Measurements from ENCODE around the gene KCNAB2. TPM values are rescaled to one million over a fixed set of nuclear protein-coding genes. Genes with fewer than 3 reads are reported as not detected.

KCNAB2 gene
- polyA plus RNA-seq, 10 donors = 3.7 to 9.0 (median 5.7) TPM

- DNase-seq = no peak
Observed at GRCh38 chr1:6108476-6108875, 62.8 kb downstream of the KCNAB2 start.

- no peak for DNase-seq
Observed at GRCh38 chr1:6108937-6109614, 63.4 kb downstream of the KCNAB2 start.

GRCh38 chr1:6109688-6110087 lies 64.0 kb downstream of the KCNAB2 start:
- no peak for DNase-seq

- DNase-seq = no peak
Observed at GRCh38 chr1:6110326-6110725, 64.6 kb downstream of the KCNAB2 start.

- no peak for DNase-seq
Observed at GRCh38 chr1:6111571-6111970, 65.9 kb downstream of the KCNAB2 start.

- DNase-seq = no peak
Observed at GRCh38 chr1:6111991-6112689, 66.5 kb downstream of the KCNAB2 start.

GRCh38 chr1:6112690-6113005 lies 67.0 kb downstream of the KCNAB2 start:
- no peak for DNase-seq

GRCh38 chr1:6113116-6113515 lies 67.4 kb downstream of the KCNAB2 start:
- no peak for DNase-seq

- DNase-seq = no peak
Observed at GRCh38 chr1:6113745-6114144, 68.1 kb downstream of the KCNAB2 start.

GRCh38 chr1:6116137-6116536 lies 70.4 kb downstream of the KCNAB2 start:
- DNase-seq = no peak

GRCh38 chr1:6117064-6117463 lies 71.4 kb downstream of the KCNAB2 start:
- no peak for DNase-seq

- no peak for DNase-seq
Observed at GRCh38 chr1:6117624-6118023, 71.9 kb downstream of the KCNAB2 start.

- no peak for DNase-seq
Observed at GRCh38 chr1:6118415-6118814, 72.7 kb downstream of the KCNAB2 start.

- DNase-seq = no peak
Observed at GRCh38 chr1:6121021-6121421, 75.3 kb downstream of the KCNAB2 start.

- DNase-seq = no peak
Observed at GRCh38 chr1:6121651-6122370, 76.1 kb downstream of the KCNAB2 start.

GRCh38 chr1:6123083-6123482 lies 77.4 kb downstream of the KCNAB2 start:
- no peak for DNase-seq

GRCh38 chr1:6123816-6124215 lies 78.1 kb downstream of the KCNAB2 start:
- no peak for DNase-seq

GRCh38 chr1:6124341-6124740 lies 78.7 kb downstream of the KCNAB2 start:
- DNase-seq = no peak

GRCh38 chr1:6124746-6125365 lies 79.2 kb downstream of the KCNAB2 start:
- no peak for DNase-seq

- no peak for DNase-seq
Observed at GRCh38 chr1:6125366-6125765, 79.7 kb downstream of the KCNAB2 start.

- DNase-seq = no peak
Observed at GRCh38 chr1:6126028-6126427, 80.3 kb downstream of the KCNAB2 start.

GRCh38 chr1:6126521-6127067 lies 80.9 kb downstream of the KCNAB2 start:
- DNase-seq = no peak

Measured in muscle of back (tissue), 11 donors.